Liver (tissue), 9 donors: ENCODE results near the gene GUCA2A. TPM values are rescaled to one million over a fixed set of nuclear protein-coding genes. Genes with fewer than 3 reads are reported as not detected.

Experiments used
- DNase-seq: peaks from one replicate; pipeline ENCODE4 v3.0.0-alpha.2; 2017; ENCODE audit warnings: low spot score
- H3K27ac ChIP-seq, 2 donors: one replicate each; pipeline ENCODE4 v1.7.0; 2013; ENCODE audit warnings: inconsistent platforms in 2 of 2, low read length in 2 of 2, control low read depth in 1 of 2, low read depth in 1 of 2, mild to moderate bottlenecking in 1 of 2
- H3K27me3 ChIP-seq, 4 donors: one replicate each; pipeline versions ENCODE4 v1.6.1 to v1.7.0; 2013; ENCODE audit warnings: low read length in 3 of 4, inconsistent platforms in 1 of 4, mild to moderate bottlenecking in 1 of 4, moderate library complexity in 1 of 4; ENCODE audit not compliant: control insufficient read depth in 4 of 4, insufficient read depth in 4 of 4
- H3K36me3 ChIP-seq, 4 donors: one replicate each; pipeline versions ENCODE4 v1.6.1 to v1.7.0; 2013; ENCODE audit warnings: low read length in 3 of 4, mild to moderate bottlenecking in 3 of 4, low read depth in 1 of 4, moderate library complexity in 1 of 4; ENCODE audit not compliant: control insufficient read depth in 4 of 4, insufficient read depth in 3 of 4
- H3K4me1 ChIP-seq, 4 donors: one replicate each; pipeline versions ENCODE4 v1.6.1 to v1.7.0; 2013; ENCODE audit warnings: low read length in 3 of 4, mild to moderate bottlenecking in 3 of 4, moderate library complexity in 1 of 4; ENCODE audit not compliant: control insufficient read depth in 4 of 4, insufficient read depth in 4 of 4
- H3K4me3 ChIP-seq, 3 donors: one replicate each; pipeline versions ENCODE4 v1.6.1 to v1.7.0; 2013; ENCODE audit warnings: low read length in 3 of 3, control low read depth in 1 of 3, low read depth in 1 of 3, mild to moderate bottlenecking in 1 of 3
- H3K9ac ChIP-seq, 2 donors: one replicate each; pipeline ENCODE4 v1.7.0; 2013; ENCODE audit warnings: low read length in 2 of 2, mild to moderate bottlenecking in 2 of 2, moderate library complexity in 2 of 2, control low read depth in 1 of 2, low read depth in 1 of 2
- H3K9me3 ChIP-seq, 4 donors: one replicate each; pipeline versions ENCODE4 v1.6.1 to v1.7.0; 2013; ENCODE audit warnings: low read length in 3 of 4; ENCODE audit not compliant: control insufficient read depth in 4 of 4
- ATF3 ChIP-seq: IDR thresholded peaks from 2 replicates; pipeline ENCODE4 v1.6.1; 2016; ENCODE audit warnings: antibody characterized with exemption
- EGR1 ChIP-seq, 2 donors: IDR thresholded peaks; 2 replicates each; pipeline ENCODE4 v1.6.1; 2016 to 2018; ENCODE audit warnings: antibody characterized with exemption in 2 of 2, low read depth in 2 of 2
- FOXA1 ChIP-seq: IDR thresholded peaks from 2 replicates; pipeline ENCODE4 v1.6.1; 2016; ENCODE audit warnings: antibody characterized with exemption
- GABPA ChIP-seq, 2 donors: IDR thresholded peaks in 1 of 2; conservative IDR thresholded peaks in 1 of 2; 2 replicates each; pipeline ENCODE4 v1.6.1; 2016; ENCODE audit warnings: antibody characterized with exemption in 2 of 2, mild to moderate bottlenecking in 1 of 2, moderate library complexity in 1 of 2
- HNF4G ChIP-seq: IDR thresholded peaks from 2 replicates; pipeline ENCODE4 v1.6.1; 2016; ENCODE audit warnings: antibody characterized with exemption
- NR2F2 ChIP-seq: IDR thresholded peaks from 2 replicates; pipeline ENCODE4 v1.6.1; 2016; ENCODE audit warnings: antibody characterized with exemption
- RAD21 ChIP-seq, 2 donors: IDR thresholded peaks; 2 replicates each; pipeline ENCODE4 v1.6.1; 2016; ENCODE audit warnings: antibody characterized with exemption in 2 of 2, mild to moderate bottlenecking in 2 of 2
- SP1 ChIP-seq: IDR thresholded peaks from 2 replicates; pipeline ENCODE4 v1.6.1; 2018; ENCODE audit warnings: antibody characterized with exemption, mild to moderate bottlenecking
- TAF1 ChIP-seq: conservative IDR thresholded peaks from 2 replicates; pipeline ENCODE4 v1.6.1; 2016; ENCODE audit warnings: antibody characterized with exemption, mild to moderate bottlenecking
- WGBS: extraction: QIAGEN DNeasy Blood & Tissue Kit; methylation state at CpG from one replicate; pipeline ENCODE4 v1.1.7; 2013; 5-methylcytosine and 5-hydroxymethylcytosine counted together
- polyA plus RNA-seq, 2 donors: library from polyadenylated mRNA; stranded (reverse) in 1 of 2; unstranded in 1 of 2; fragments of 200-250 nt in 1 of 2; fragments of >200 nt in 1 of 2; fragmentation: Nextera tagmentation in 1 of 2; extraction: Ambion mirVana in 1 of 2; gene quantifications; one replicate each; pipeline versions ENCODE4 v1.2.1 to v1.2.3, GENCODE V29; 2013 to 2015
- total RNA-seq, 2 donors: library from RNA; depleted of rRNA; stranded (reverse); fragments of >200 nt; gene quantifications; one replicate each; pipeline ENCODE4 v1.2.3, GENCODE V29; 2014
- TF ChIP-seq, protein P1 (sequence below): IDR thresholded peaks from 2 replicates; pipeline ENCODE4 v1.6.1; 2016; ENCODE audit warnings: antibody characterized with exemption, mild to moderate bottlenecking
- TF ChIP-seq, protein P2 (sequence below): IDR thresholded peaks from 2 replicates; pipeline ENCODE4 v1.6.1; 2016; ENCODE audit warnings: antibody characterized with exemption
- TF ChIP-seq, protein P3 (sequence below): IDR thresholded peaks from 2 replicates; pipeline ENCODE4 v1.6.1; 2016; ENCODE audit warnings: antibody characterized with exemption
- donor health status: healthy.
- donor health status: healthy.
- donor health status: healthy.
- donor health status: healthy.
- donor health status: healthy.

Gene GUCA2A
- total and polyA plus RNA-seq, 4 donors: not detected

- no peaks in the 10 kb centered on the region for H3K27me3 ChIP-seq
- TF ChIP-seq SP1 (no peak), NR2F2 (no peak), EGR1 (IDR thresholded peaks at IDR 0.05; ENCODE audit: low read depth in 2 of 2) (no peak), HNF4G (no peak), TAF1 (no peak), ATF3 (no peak)
- TF ChIP-seq, protein P1, sequence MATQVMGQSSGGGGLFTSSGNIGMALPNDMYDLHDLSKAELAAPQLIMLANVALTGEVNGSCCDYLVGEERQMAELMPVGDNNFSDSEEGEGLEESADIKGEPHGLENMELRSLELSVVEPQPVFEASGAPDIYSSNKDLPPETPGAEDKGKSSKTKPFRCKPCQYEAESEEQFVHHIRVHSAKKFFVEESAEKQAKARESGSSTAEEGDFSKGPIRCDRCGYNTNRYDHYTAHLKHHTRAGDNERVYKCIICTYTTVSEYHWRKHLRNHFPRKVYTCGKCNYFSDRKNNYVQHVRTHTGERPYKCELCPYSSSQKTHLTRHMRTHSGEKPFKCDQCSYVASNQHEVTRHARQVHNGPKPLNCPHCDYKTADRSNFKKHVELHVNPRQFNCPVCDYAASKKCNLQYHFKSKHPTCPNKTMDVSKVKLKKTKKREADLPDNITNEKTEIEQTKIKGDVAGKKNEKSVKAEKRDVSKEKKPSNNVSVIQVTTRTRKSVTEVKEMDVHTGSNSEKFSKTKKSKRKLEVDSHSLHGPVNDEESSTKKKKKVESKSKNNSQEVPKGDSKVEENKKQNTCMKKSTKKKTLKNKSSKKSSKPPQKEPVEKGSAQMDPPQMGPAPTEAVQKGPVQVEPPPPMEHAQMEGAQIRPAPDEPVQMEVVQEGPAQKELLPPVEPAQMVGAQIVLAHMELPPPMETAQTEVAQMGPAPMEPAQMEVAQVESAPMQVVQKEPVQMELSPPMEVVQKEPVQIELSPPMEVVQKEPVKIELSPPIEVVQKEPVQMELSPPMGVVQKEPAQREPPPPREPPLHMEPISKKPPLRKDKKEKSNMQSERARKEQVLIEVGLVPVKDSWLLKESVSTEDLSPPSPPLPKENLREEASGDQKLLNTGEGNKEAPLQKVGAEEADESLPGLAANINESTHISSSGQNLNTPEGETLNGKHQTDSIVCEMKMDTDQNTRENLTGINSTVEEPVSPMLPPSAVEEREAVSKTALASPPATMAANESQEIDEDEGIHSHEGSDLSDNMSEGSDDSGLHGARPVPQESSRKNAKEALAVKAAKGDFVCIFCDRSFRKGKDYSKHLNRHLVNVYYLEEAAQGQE: no peak
- TF ChIP-seq, protein P2, sequence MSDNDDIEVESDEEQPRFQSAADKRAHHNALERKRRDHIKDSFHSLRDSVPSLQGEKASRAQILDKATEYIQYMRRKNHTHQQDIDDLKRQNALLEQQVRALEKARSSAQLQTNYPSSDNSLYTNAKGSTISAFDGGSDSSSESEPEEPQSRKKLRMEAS: no peak
- WGBS: 96% methylated on average over 3 of the region's 3 CpGs
- H3K9me3 ChIP-seq: no peaks in the 10 kb centered on the region
- no peak overlapping the region for H3K27ac ChIP-seq
- no peaks in the 10 kb centered on the region for H3K36me3 ChIP-seq
- DNase-seq: no peak
- no peak overlapping the region for H3K9ac ChIP-seq
- H3K4me3 ChIP-seq: no peak overlapping the region
- H3K4me1 ChIP-seq: peaks cover 10 to 21% (median 13%) of the 10 kb centered on the region in 4 donors
Observed at GRCh38 chr1:42168763-42169162, 4.2 kb upstream of the GUCA2A start.

DNA sequence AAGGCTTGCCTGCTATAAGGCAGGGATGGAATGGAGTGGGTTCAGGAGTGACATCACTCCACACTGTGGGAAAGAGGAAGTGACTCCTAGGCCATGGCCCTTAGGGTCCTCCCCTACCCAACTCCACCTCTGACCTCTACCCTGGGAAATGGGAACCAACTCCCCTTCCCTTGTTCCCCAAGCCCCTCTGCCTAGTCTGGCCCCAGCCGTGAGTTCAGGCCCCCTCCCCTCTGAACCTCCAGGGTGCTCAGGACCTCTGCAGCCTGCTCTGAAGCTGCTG, 3.8 kb upstream of the GUCA2A start:
- no peaks in the 10 kb centered on the region for H3K9me3 ChIP-seq
- H3K4me1 ChIP-seq: peaks cover 8 to 17% (median 10%) of the 10 kb centered on the region in 4 donors
- WGBS: 70% methylated on average over 1 of the region's 1 CpG
- TF ChIP-seq, protein P3, sequence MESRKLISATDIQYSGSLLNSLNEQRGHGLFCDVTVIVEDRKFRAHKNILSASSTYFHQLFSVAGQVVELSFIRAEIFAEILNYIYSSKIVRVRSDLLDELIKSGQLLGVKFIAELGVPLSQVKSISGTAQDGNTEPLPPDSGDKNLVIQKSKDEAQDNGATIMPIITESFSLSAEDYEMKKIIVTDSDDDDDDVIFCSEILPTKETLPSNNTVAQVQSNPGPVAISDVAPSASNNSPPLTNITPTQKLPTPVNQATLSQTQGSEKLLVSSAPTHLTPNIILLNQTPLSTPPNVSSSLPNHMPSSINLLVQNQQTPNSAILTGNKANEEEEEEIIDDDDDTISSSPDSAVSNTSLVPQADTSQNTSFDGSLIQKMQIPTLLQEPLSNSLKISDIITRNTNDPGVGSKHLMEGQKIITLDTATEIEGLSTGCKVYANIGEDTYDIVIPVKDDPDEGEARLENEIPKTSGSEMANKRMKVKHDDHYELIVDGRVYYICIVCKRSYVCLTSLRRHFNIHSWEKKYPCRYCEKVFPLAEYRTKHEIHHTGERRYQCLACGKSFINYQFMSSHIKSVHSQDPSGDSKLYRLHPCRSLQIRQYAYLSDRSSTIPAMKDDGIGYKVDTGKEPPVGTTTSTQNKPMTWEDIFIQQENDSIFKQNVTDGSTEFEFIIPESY: no peak
- TF ChIP-seq RAD21 (IDR thresholded peaks at IDR 0.05) (no peak), NR2F2 (no peak), EGR1 (IDR thresholded peaks at IDR 0.05; ENCODE audit: low read depth in 2 of 2) (no peak), FOXA1 (no peak), TAF1 (no peak), GABPA (IDR thresholded peaks at IDR 0.05 in 1 of 2, conservative IDR thresholded peaks at IDR 0.05 in 1 of 2) (no peak)
- H3K27ac ChIP-seq: no peak overlapping the region
- H3K9ac ChIP-seq: no peak overlapping the region
- no peak overlapping the region for H3K4me3 ChIP-seq
- DNase-seq: no peak
- no peaks in the 10 kb centered on the region for H3K27me3 ChIP-seq
- H3K36me3 ChIP-seq: no peaks in the 10 kb centered on the region
